ENCODE data around the gene SLC36A3. TPM values are rescaled to one million over a fixed set of nuclear protein-coding genes. Genes with fewer than 3 reads are reported as not detected.

Gene SLC36A3
- total and polyA plus RNA-seq, 2 of the 4 experiments (the other 2 are of a cell fraction) = not detected

- no peaks in the 10 kb centered on the region for H3K79me1 ChIP-seq (ENCODE audit: low read depth in 1 of 2, low read length in 2 of 2)
- POLR2A ChIA-PET (ENCODE audit: unreplicated experiment) = no interaction called here
- H3K4me3 ChIP-seq (ENCODE audit: insufficient read depth, low read depth, low read length) = no peak overlapping the region
- H4K5ac ChIP-seq (ENCODE audit: low read depth, low read length) = no peak overlapping the region
- in situ Hi-C loops (cut with MboI; ENCODE audit: low sequenced_read_pairs) = no loop called here
- TF ChIP-seq RAD21 (IDR thresholded peaks at IDR 0.05; ENCODE audit: low read length) (no peak), NFE2L2 (IDR thresholded peaks at IDR 0.05; ENCODE audit: low read depth, low read length) (no peak)
- H3K56ac ChIP-seq (ENCODE audit: extremely low read depth, insufficient read depth, low read length) = no peak overlapping the region
- no TSS peak for BruUV-seq (replicated peaks)
- CTCF ChIA-PET = no interaction called here
- peaks cover 1% of the 10 kb centered on the region for H3K27me3 ChIP-seq (ENCODE audit: control insufficient read depth, insufficient read depth, low read length)
- H3K9ac ChIP-seq (ENCODE audit: low read depth, low read length) = no peak overlapping the region
- H3K14ac ChIP-seq (replicated peaks; ENCODE audit: low read depth, low read length) = no peak overlapping the region
- no peak overlapping the region for H3K27ac ChIP-seq (ENCODE audit: insufficient read depth, low read length)
- no peak overlapping the region for H4K91ac ChIP-seq (ENCODE audit: insufficient read depth, low read depth, low read length)
- H4K20me1 ChIP-seq (ENCODE audit: insufficient read depth, low read length) = no peaks in the 10 kb centered on the region
- H2BK15ac ChIP-seq (ENCODE audit: low read depth, low read length) = no peak overlapping the region
- H2BK120ac ChIP-seq (ENCODE audit: low read depth, low read length) = no peak overlapping the region
- no CpG with 5 or more reads among the region's 6 CpGs for WGBS, 2 experiments (ENCODE audit: extremely low coverage in 2 of 2, insufficient read length in 1 of 2)
- no peak for ATAC-seq (ENCODE audit: low read depth)
- no peaks in the 10 kb centered on the region for H3K9me1 ChIP-seq (ENCODE audit: insufficient read depth, low read length)
- H2BK20ac ChIP-seq (ENCODE audit: low read depth, low read length) = no peak overlapping the region
- DNase-seq = no peak
- no peak overlapping the region for H3K18ac ChIP-seq (ENCODE audit: low read depth, low read length)
- H3K4me1 ChIP-seq (ENCODE audit: control insufficient read depth, insufficient read depth, low read length) = no peaks in the 10 kb centered on the region
- no peak overlapping the region for H2AK9ac ChIP-seq (replicated peaks; ENCODE audit: low read depth, low read length, poor library complexity)
- no peak overlapping the region for H3K4me2 ChIP-seq (ENCODE audit: low read depth, low read length)
- no peak overlapping the region for H2AFZ ChIP-seq (replicated peaks; ENCODE audit: low read length, poor library complexity)
- intact Hi-C loops (cut with micrococcal nuclease) = no loop called here
- no peaks in the 10 kb centered on the region for H3K36me3 ChIP-seq (ENCODE audit: control insufficient read depth, insufficient read depth, low read length)
- H3K23ac ChIP-seq (ENCODE audit: low read depth, low read length) = no peak overlapping the region
- no peak overlapping the region for H3K4ac ChIP-seq (ENCODE audit: low read depth, low read length)
- no peaks in the 10 kb centered on the region for H3K9me3 ChIP-seq (ENCODE audit: control insufficient read depth, insufficient read depth, low read length)
- H2AK5ac ChIP-seq (ENCODE audit: low read depth, low read length) = no peak overlapping the region
- dilution Hi-C loops (cut with HindIII; ENCODE audit: low sequenced_read_pairs, unreplicated experiment) = no loop called here
- no peak overlapping the region for H2BK5ac ChIP-seq (ENCODE audit: low read depth, low read length, poor library complexity, severe bottlenecking)
- no peak overlapping the region for H4K8ac ChIP-seq (ENCODE audit: low read depth in 2 of 2, low read length in 2 of 2)
These were observed 45.2 kb upstream of the SLC36A3 start for GRCh38 chr5:151348789-151349188.

Measured in IMR-90 (cell line).